H1 (cell line): ENCODE results near the gene SLC1A4. TPM values are rescaled to one million over a fixed set of nuclear protein-coding genes. Genes with fewer than 3 reads are reported as not detected.

ENCODE experiments used
- CTCF ChIA-PET: fragments of 300-600 bp; sonication (Branson Sonifier 250); formaldehyde crosslinking; loops from one replicate; lab custom pipeline; 2021; ENCODE audit not compliant: partially characterized antibody; lab: Charles Lee
- POLR2A ChIA-PET: fragments of 300-600 bp; sonication (Branson Sonifier 250); formaldehyde crosslinking; loops from one replicate; lab custom pipeline; 2021; ENCODE audit warnings: inconsistent platforms; ENCODE audit not compliant: partially characterized antibody; lab: Charles Lee
- DNase-seq, 2 experiments: peaks; one replicate each; pipeline versions ENCODE4 v3.0.0 to v3.0.0-alpha.2; 2010 to 2022; ENCODE audit warnings: low spot score in 2 of 2, low read depth in 1 of 2, mixed read lengths in 1 of 2
- FAIRE-seq: peaks from 2 replicates; lab custom pipeline; 2011; peaks lifted over from hg19 to GRCh38; lab: Jason Lieb, UNC
- H2AFZ ChIP-seq: 2 replicates; pipeline ENCODE4 v1.8.1; 2012; ENCODE audit warnings: low read length, inconsistent platforms
- H2AK5ac ChIP-seq: 2 replicates; pipeline ENCODE4 v1.6.1; 2013; ENCODE audit warnings: low read depth, low read length
- H2BK120ac ChIP-seq: replicated peaks from 2 replicates; pipeline ENCODE3; 2013; ENCODE audit warnings: low read depth, low read length, inconsistent platforms
- H2BK12ac ChIP-seq: 2 replicates; pipeline ENCODE4 v1.6.1; 2013; ENCODE audit warnings: low read depth, low read length
- H2BK15ac ChIP-seq: 2 replicates; pipeline ENCODE4 v1.6.1; 2013; ENCODE audit warnings: low read length
- H2BK20ac ChIP-seq: 2 replicates; pipeline ENCODE4 v1.6.1; 2013; ENCODE audit warnings: low read length
- H2BK5ac ChIP-seq: 2 replicates; pipeline ENCODE4 v1.6.1; 2013; ENCODE audit warnings: low read depth, low read length
- H3K14ac ChIP-seq: 2 replicates; pipeline ENCODE4 v1.6.1; 2013; ENCODE audit warnings: inconsistent platforms; ENCODE audit not compliant: insufficient read length
- H3K18ac ChIP-seq: 2 replicates; pipeline ENCODE4 v1.6.1; 2013; ENCODE audit warnings: low read length; ENCODE audit errors: extremely low read depth
- H3K23ac ChIP-seq: 2 replicates; pipeline ENCODE4 v1.6.1; 2013; ENCODE audit warnings: inconsistent platforms; ENCODE audit not compliant: insufficient read length
- H3K23me2 ChIP-seq: 2 replicates; pipeline ENCODE4 v1.6.1; 2013; ENCODE audit warnings: low read depth, low read length
- H3K27ac ChIP-seq: 2 replicates; pipeline ENCODE4 v1.6.1; 2011; ENCODE audit warnings: low read depth, low read length, inconsistent platforms
- H3K27me3 ChIP-seq, 4 experiments: replicated peaks in 1 of 4; 1 replicate in 1 of 4; 2 replicates in 3 of 4; pipeline versions ENCODE4 v1.6.1 to v1.8.1; 2011 to 2013; ENCODE audit warnings: low read length in 3 of 4, mild to moderate bottlenecking in 3 of 4, inconsistent platforms in 2 of 4, mixed read lengths in 2 of 4, moderate library complexity in 1 of 4; ENCODE audit not compliant: control insufficient read depth in 3 of 4, insufficient read depth in 3 of 4; ENCODE audit errors: extremely low read depth in 1 of 4
- H3K36me3 ChIP-seq, 4 experiments: 2 replicates each; pipeline versions ENCODE4 v1.6.1 to v1.8.1; 2011 to 2013; ENCODE audit warnings: mild to moderate bottlenecking in 4 of 4, low read length in 3 of 4, moderate library complexity in 2 of 4, control low read depth in 1 of 4, inconsistent platforms in 1 of 4; ENCODE audit not compliant: insufficient read depth in 4 of 4, control insufficient read depth in 2 of 4
- H3K4ac ChIP-seq: replicated peaks from 2 replicates; pipeline ENCODE3; 2013; ENCODE audit warnings: low read length, low read depth, mixed read lengths, inconsistent platforms; ENCODE audit not compliant: insufficient read length
- H3K4me1 ChIP-seq, 4 experiments: replicated peaks in 1 of 4; 1 replicate in 1 of 4; 2 replicates in 3 of 4; pipeline versions ENCODE4 v1.6.1 to v1.8.1; 2011 to 2013; ENCODE audit warnings: low read length in 3 of 4, inconsistent platforms in 2 of 4, mixed read lengths in 1 of 4; ENCODE audit not compliant: insufficient read depth in 4 of 4, control insufficient read depth in 3 of 4
- H3K4me2 ChIP-seq, 2 experiments: 2 replicates each; pipeline versions ENCODE4 v1.6.1 to v1.8.1; 2011 to 2013; ENCODE audit warnings: low read depth in 2 of 2, low read length in 2 of 2, control low read depth in 1 of 2, inconsistent platforms in 1 of 2, mild to moderate bottlenecking in 1 of 2; ENCODE audit not compliant: insufficient read depth in 1 of 2
- H3K4me3 ChIP-seq, 4 experiments: fragments of 200-600, 300-600 bp in 1 of 4; sonication (generic), shearing (Covaris generic), sonication (Bioruptor Twin) in 1 of 4; 2 replicates each; pipeline versions ENCODE4 v1.5.1 to v1.8.1; 2011 to 2016; ENCODE audit warnings: low read length in 4 of 4, low read depth in 3 of 4, control low read depth in 2 of 4, inconsistent platforms in 2 of 4, mild to moderate bottlenecking in 2 of 4, mixed read lengths in 1 of 4, moderate library complexity in 1 of 4; ENCODE audit not compliant: insufficient read depth in 2 of 4; ENCODE audit errors: extremely low read depth in 1 of 4
- H3K56ac ChIP-seq: replicated peaks from 2 replicates; pipeline ENCODE3; 2013; ENCODE audit warnings: low read depth, mild to moderate bottlenecking, mixed read lengths, low read length, inconsistent platforms; ENCODE audit not compliant: insufficient read length
- H3K79me1 ChIP-seq: 2 replicates; pipeline ENCODE4 v1.6.1; 2013; ENCODE audit warnings: low read depth, low read length, control low read depth
- H3K79me2 ChIP-seq, 2 experiments: 2 replicates each; pipeline versions ENCODE4 v1.6.1 to v1.8.1; 2012 to 2013; ENCODE audit warnings: low read length in 2 of 2, mild to moderate bottlenecking in 2 of 2, inconsistent platforms in 1 of 2; ENCODE audit not compliant: insufficient read depth in 2 of 2, control insufficient read depth in 1 of 2
- H3K9ac ChIP-seq, 4 experiments: replicated peaks in 1 of 4; 1 replicate in 1 of 4; 2 replicates in 3 of 4; pipeline versions ENCODE4 v1.6.1 to v1.8.1; 2011 to 2013; ENCODE audit warnings: low read depth in 3 of 4, low read length in 3 of 4, control low read depth in 2 of 4, mild to moderate bottlenecking in 2 of 4, moderate library complexity in 2 of 4, inconsistent platforms in 1 of 4; ENCODE audit errors: extremely low read depth in 1 of 4
- H3K9me3 ChIP-seq, 2 experiments: 2 replicates each; pipeline versions ENCODE4 v1.6.1 to v1.8.1; 2012 to 2013; ENCODE audit warnings: mild to moderate bottlenecking in 2 of 2, moderate library complexity in 2 of 2, control low read depth in 1 of 2, inconsistent platforms in 1 of 2, low read depth in 1 of 2, low read length in 1 of 2, mixed read lengths in 1 of 2; ENCODE audit not compliant: insufficient read depth in 2 of 2
- H4K20me1 ChIP-seq, 2 experiments: replicated peaks in 1 of 2; 2 replicates each; pipeline versions ENCODE3 to v1.8.1; 2011 to 2013; ENCODE audit warnings: inconsistent platforms in 2 of 2, low read length in 2 of 2, mild to moderate bottlenecking in 1 of 2; ENCODE audit not compliant: insufficient read depth in 2 of 2, control insufficient read depth in 1 of 2
- H4K5ac ChIP-seq: 2 replicates; pipeline ENCODE4 v1.6.1; 2013; ENCODE audit warnings: low read length, low read depth, mixed read lengths, inconsistent platforms; ENCODE audit not compliant: insufficient read length
- H4K8ac ChIP-seq: 2 replicates; pipeline ENCODE4 v1.8.0; 2013; ENCODE audit warnings: mild to moderate bottlenecking, moderate library complexity, low read length, inconsistent platforms; ENCODE audit not compliant: insufficient read depth; ENCODE audit errors: extremely low read depth
- H4K91ac ChIP-seq: replicated peaks from 2 replicates; pipeline ENCODE3; 2013; ENCODE audit warnings: low read length, mixed read lengths, inconsistent platforms; ENCODE audit not compliant: insufficient read length
- EZH2 ChIP-seq: fragments of 200-600 bp; sonication (generic); IDR thresholded peaks from 2 replicates; pipeline ENCODE4 v1.7.1; 2012; ENCODE audit warnings: low read depth, mild to moderate bottlenecking, moderate library complexity, low read length, inconsistent platforms; ENCODE audit not compliant: severe bottlenecking
- HDAC6 ChIP-seq: IDR thresholded peaks from one replicate; pipeline ENCODE4 v1.7.1; 2012; ENCODE audit warnings: low read depth, mild to moderate bottlenecking, inconsistent platforms, low read length, moderate library complexity
- RAD21 ChIP-seq, 2 experiments: IDR thresholded peaks in 1 of 2; conservative IDR thresholded peaks in 1 of 2; 2 replicates each; pipeline ENCODE4 v1.6.1; 2011; ENCODE audit warnings: low read depth in 2 of 2, low read length in 2 of 2, improper control_type of control experiment in 1 of 2, inconsistent platforms in 1 of 2, mild to moderate bottlenecking in 1 of 2, moderate library complexity in 1 of 2
- WGBS, 2 experiments: shearing (Covaris generic) in 1 of 2; methylation state at CpG; one replicate each; pipeline versions ENCODE4 v1.1.6 to v1.1.7; 2013 to 2015; ENCODE audit warnings: low lambda C conversion rate in 2 of 2, mixed read lengths in 2 of 2, inconsistent platforms in 1 of 2, low coverage in 1 of 2, missing lambda C conversion rate in 1 of 2; ENCODE audit not compliant: insufficient replicate concordance in 2 of 2, insufficient coverage in 1 of 2, insufficient read length in 1 of 2; ENCODE audit errors: extremely low coverage in 1 of 2, missing lambda C conversion rate in 1 of 2; 5-methylcytosine and 5-hydroxymethylcytosine counted together
- polyA plus RNA-seq, 7 experiments: library from polyadenylated mRNA; depleted of rRNA in 3 of 7; stranded (reverse) in 5 of 7; unstranded in 2 of 7; fragments of >200 nt in 5 of 7; fragments of 200-250 nt in 2 of 7; gene quantifications; 1 replicate in 5 of 7; 2 replicates in 1 of 7; 4 replicates in 1 of 7; pipeline versions ENCODE4 v1.2.1 to v1.2.3, GENCODE V29; 2011 to 2013; ENCODE audit warnings: missing spikeins in 2 of 7, mixed read lengths in 2 of 7
- total RNA-seq: library from RNA; stranded (reverse); fragmentation: NEBNext Ultra II Directional; extraction: Animal tissue kit (Norgen Biotek cat#: 25700); gene quantifications from 2 replicates; pipeline ENCODE4 v1.2.1, GENCODE V29; 2021
- TF ChIP-seq, protein P1 (sequence below), 3 experiments: IDR thresholded peaks; 1 replicate in 2 of 3; 2 replicates in 1 of 3; pipeline versions ENCODE4 v1.5.1 to v1.6.1; 2011; ENCODE audit warnings: low read length in 3 of 3, mild to moderate bottlenecking in 3 of 3, inconsistent platforms in 2 of 3, low read depth in 1 of 3, moderate library complexity in 1 of 3; ENCODE audit not compliant: insufficient read depth in 1 of 3; ENCODE audit errors: control extremely low read depth in 1 of 3

SLC1A4 gene
- total and polyA plus RNA-seq, 2 of the 8 experiments (the other 6 are each of a cell fraction or from before 2014, with no cell fraction given): 0.44 to 0.86 TPM

DNA sequence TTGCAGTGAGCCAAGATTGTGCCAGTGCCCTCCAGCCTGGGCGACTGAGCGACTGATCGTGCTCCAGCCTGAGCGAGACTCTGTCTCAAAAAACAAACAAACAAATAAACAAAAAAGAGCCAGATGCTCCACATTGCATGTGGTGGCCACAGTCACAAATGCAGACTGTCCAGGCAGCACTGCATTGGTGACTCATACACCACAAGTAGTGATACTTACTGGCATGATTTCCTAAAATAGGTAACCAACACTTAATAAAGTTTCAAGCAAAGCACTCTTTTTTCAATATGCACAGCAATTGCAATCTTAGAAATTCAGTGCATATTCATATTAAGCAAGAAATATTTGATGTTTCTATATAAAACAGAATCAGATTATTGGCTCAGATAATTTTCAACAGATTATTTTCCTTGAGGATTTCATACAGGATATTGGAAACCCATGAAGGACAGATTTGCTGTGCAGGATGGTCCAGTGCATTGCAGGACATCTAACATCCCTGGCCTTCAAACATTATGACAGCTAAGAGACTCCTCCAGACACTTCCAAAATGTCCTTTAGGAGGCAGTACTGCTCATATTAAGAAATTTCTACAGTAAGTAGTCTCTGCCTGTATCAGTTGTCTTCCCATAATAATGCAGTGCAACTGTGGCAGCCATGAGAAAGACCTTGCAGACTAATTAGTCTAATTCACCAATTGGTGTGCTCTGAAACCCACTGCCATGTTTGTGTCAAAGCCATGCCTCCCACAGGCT lies 10.5 kb upstream of the SLC1A4 start:
- no peak for FAIRE-seq

More for the DNA sequence above, 10.5 kb upstream of the SLC1A4 start:
- H3K27me3 ChIP-seq: no peaks in the 10 kb centered on the region
- H3K4me2 ChIP-seq: no peak overlapping the region
- TF ChIP-seq EZH2 (no peak), RAD21 (IDR thresholded peaks at IDR 0.05 in 1 of 2, conservative IDR thresholded peaks at IDR 0.05 in 1 of 2; ENCODE audit: low read depth in 2 of 2, low read length in 2 of 2) (peak; percentile 17 to 35; a peak in 3 of 4 replicates), HDAC6 (no peak)
- TF ChIP-seq, protein P1, sequence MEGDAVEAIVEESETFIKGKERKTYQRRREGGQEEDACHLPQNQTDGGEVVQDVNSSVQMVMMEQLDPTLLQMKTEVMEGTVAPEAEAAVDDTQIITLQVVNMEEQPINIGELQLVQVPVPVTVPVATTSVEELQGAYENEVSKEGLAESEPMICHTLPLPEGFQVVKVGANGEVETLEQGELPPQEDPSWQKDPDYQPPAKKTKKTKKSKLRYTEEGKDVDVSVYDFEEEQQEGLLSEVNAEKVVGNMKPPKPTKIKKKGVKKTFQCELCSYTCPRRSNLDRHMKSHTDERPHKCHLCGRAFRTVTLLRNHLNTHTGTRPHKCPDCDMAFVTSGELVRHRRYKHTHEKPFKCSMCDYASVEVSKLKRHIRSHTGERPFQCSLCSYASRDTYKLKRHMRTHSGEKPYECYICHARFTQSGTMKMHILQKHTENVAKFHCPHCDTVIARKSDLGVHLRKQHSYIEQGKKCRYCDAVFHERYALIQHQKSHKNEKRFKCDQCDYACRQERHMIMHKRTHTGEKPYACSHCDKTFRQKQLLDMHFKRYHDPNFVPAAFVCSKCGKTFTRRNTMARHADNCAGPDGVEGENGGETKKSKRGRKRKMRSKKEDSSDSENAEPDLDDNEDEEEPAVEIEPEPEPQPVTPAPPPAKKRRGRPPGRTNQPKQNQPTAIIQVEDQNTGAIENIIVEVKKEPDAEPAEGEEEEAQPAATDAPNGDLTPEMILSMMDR (IDR thresholded peaks at IDR 0.05; ENCODE audit: control extremely low read depth in 1 of 3, insufficient read depth in 1 of 3, low read depth in 1 of 3, low read length in 3 of 3): peak in 1 of 3 experiments; percentile 29; a peak in 1 of 4 replicates
- no peaks in the 10 kb centered on the region for H3K36me3 ChIP-seq
- ChIA-PET POLR2A (no interaction called here), CTCF (interaction anchor here (0.6 to 4.3 kb wide), 15 partner anchors 9 to 86 kb away, joined by 3 to 28 read pairs (median 5); partner anchors contain the start of gene SLC1A4)
- H4K20me1 ChIP-seq: peaks cover 0 to 3% of the 10 kb centered on the region in 2 experiments
- H3K4me1 ChIP-seq: no peaks in the 10 kb centered on the region; a peak in 2 of 7 replicates
- no peak overlapping the region for H3K27ac ChIP-seq
- no peak overlapping the region; a peak in 1 of 7 replicates for H3K9ac ChIP-seq
- H2BK15ac ChIP-seq: no peak overlapping the region
- no peak overlapping the region for H2BK12ac ChIP-seq
- H4K91ac ChIP-seq: no peak overlapping the region
- no peaks in the 10 kb centered on the region for H3K9me3 ChIP-seq
- H2BK120ac ChIP-seq: no peak overlapping the region
- no peak overlapping the region for H3K14ac ChIP-seq
- no peak overlapping the region for H4K8ac ChIP-seq
- no peak overlapping the region for H2BK5ac ChIP-seq
- no peaks in the 10 kb centered on the region for H3K79me1 ChIP-seq
- no peak overlapping the region for H4K5ac ChIP-seq
- no peak overlapping the region for H3K23ac ChIP-seq
- no peak overlapping the region for H2BK20ac ChIP-seq
- H3K4me3 ChIP-seq: no peak overlapping the region
- WGBS, 2 experiments: 93% methylated on average over 4 of the region's 4 CpGs; no CpG with 5 or more reads in 1 of the 2 experiments
- DNase-seq: no peak
- H3K18ac ChIP-seq: no peak overlapping the region
- no peaks in the 10 kb centered on the region for H3K79me2 ChIP-seq
- no peak overlapping the region for H2AK5ac ChIP-seq
- no peak overlapping the region for H2AFZ ChIP-seq
- no peaks in the 10 kb centered on the region for H3K23me2 ChIP-seq
- H3K4ac ChIP-seq: no peak overlapping the region
- H3K56ac ChIP-seq: no peak overlapping the region
